ENCODE results near the gene MBTPS2.
"Not testable (repeated sequence)": the region's sequence is repeated elsewhere in the genome, so short reads cannot be mapped to it uniquely, and the experiment has no call there.

The MBTPS2 gene

DNA sequence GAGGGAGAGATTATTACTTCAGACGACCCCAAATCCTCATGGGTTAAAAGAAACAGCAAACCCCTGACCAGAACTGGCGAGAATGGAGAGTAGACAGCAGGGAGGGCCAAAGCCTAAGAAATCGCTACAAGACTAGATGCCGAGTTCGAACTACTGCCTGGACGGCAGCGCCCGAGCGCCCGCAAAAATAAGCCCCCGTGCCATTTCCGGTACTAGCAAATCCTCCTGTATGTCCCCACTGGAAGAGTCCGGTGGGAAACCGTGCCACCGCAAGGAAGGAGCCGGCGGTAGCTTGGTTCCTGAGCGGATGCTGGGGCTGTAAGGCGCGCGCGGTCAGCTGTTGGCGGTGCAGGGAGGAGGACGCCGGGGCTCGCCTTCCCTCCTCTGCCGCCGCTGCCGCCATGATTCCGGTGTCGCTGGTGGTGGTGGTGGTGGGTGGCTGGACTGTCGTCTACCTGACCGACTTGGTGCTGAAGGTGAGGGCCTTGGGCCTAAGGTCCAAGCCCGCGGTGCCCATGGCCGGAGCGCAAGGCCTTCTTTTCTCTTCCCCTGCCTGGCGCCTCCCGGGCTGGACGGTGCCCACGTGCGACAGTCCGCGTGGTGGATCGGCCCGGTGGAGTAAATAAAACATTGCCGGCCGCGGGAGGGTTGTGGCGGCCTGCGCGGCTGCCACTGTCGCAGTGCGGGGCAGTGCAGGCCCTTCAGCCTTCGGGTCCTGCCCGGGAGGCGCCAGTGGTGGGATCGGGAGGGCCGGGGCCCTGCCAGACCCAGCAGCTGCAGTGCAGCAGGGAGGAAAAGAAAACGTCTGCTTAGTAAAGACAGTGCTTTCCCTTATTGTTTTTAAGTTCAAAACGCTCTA is at the start of gene MBTPS2:
MBTPS2 (plus strand) TSS at position 284 of the 859 bp plus-strand sequence; CDS start at position 402, 118 bp downstream.
- DNase-seq, result peak; percentile 61

DNA sequence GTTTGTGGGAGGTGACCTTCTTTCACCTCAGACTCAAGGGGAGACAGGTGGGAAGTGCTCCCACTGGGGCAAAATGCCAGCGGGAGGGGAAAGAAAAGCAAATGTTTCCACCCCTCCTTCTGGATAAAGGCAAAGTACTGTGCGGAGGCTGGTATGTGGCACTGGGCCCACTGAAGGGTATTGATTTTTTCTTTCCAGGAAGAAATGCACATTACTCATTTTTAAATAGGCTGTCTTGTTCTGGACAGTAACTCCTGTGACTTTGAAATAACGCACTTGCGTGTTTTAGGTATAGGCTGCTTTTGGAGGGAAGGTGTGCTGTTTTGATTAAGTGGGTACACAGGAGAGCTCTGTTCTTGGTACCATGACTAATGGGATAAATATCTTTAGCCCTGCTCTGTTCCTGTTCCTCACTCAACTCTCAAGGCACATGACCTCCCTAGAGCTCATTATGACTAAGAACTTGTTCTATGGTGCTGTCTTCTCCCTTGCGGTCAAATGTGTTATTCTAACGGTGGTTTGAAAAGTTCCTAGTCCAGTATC is 40.7 kb upstream of the MBTPS2 start:
- peak; percentile 54 for DNase-seq

DNA sequence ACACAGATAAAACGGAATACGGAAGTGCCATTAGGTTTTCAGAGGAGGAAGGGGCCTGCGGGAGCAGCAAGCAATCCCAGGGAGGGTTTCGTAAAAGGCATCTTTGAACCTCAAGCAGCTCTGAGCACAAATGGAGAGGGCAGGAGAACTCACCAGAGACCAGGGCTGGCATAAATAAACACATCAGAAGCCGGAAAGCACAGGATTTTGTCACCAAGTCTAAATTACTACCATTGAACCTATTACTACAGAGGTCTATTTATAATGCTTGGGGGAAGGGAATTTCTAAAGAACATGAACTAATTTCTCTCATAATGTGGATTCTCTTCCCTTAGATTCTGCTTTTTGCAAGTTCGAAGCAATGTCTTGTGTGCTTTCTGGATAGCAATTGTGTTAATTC is 39.6 kb upstream of the MBTPS2 start:
- no peak for DNase-seq

DNA sequence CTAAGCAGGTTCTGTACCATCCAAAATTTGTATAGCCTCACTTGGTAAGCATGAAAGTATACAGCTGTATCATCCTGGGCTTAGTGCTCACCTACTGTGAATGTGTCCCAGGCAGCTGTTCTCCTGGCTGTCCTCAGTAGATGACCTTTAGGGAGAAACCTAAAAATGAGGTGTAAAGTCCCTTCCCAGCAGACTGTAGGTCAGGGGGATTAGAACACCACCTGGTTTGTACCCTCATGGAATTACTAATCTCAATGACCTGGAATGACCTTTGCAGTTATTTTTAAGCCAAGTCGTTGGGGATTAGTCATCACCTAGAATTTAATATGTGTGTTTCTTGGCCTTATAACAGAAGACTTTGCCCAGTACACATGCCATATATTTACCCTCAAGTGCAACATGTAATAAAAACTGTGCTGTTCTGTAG is 39.1 kb upstream of the MBTPS2 start:
- DNase-seq, result no peak

DNA sequence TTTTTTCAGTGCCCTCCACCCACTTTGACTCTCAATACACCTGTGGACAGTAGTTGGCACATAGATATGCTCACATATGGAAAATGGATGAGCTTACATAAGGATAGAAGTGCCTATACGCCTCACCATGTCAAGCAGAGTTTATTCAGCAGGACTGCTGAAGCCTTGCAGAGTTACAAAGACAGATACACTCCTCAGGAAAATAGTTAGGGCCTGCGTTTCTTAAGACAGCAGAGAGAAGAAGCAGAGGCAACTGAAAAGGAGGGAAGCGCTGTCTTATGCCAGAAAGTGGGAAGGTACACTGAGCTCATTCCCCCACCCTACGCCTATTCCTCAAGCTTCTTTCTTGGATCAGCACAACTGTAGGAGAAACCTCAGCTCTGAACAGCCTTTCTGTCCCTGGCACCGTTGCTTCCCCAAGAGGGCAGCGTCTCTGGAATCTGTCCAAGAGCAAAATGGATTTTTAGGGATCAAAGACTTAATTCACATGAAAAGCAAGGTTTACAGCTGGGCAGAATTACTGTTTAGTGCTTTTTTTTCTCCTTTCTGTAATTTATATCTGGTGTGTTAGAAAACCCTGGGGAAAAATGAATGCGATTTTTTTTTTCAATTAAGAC is 37.3 kb upstream of the MBTPS2 start:
- DNase-seq, result no peak

DNA sequence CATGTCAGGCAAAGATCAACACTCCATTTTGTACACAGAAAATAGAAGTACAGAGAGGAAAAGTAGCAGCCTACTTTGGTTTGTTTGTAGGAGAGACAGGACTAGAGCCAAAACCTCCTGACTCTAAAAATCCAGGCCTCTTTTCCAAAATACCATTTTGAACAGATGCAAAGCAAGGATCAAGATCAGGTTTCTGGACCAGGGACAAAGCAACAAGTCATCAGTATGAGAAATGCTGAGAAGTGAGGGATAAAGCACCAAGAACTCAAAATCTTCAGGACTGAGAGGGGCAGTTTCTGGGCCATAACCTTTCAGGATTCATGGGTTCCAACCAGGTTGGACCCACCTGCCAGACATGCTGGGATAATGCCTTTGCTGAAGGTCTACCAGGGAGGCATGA is 36.6 kb upstream of the MBTPS2 start:
- DNase-seq, result no peak

DNA sequence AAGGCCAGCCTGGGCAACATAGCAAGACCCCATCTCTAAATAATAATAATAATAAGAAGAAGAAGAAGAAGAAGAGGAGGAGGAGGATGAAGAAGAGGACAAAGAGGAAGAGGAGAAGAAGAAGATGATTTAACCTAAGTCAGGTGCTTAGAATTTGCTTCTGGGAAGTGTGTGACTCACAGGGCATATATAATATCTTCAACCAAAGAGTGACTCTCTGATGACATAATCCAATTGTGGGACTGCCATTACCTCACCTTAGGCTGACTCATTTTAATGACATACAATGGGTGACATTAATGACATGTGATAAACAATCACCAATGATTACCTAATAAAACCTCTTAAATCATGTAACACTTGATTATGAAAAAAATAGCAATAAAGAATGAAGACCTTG is 32.7 kb upstream of the MBTPS2 start:
- DNase-seq, result no peak

DNA sequence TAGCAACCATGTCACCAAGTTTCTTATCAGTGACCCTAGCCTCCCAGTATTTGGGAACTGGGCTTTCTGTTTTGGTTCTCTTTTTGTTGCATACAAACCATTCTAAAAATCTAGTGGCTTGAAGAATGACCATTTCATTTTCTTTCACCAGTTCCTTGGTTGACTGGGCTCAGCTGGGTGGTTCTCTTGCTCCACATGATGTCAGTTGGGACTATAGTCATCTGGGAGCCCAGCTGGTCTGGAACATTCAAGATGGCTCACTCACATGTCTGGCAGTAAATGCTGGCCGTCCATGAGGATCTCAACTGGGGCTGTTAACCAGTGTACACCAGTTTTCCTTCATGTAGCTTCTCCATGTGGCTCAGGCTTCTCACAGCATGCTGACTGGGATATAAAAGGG is 27.6 kb upstream of the MBTPS2 start:
- no peak for DNase-seq

DNA sequence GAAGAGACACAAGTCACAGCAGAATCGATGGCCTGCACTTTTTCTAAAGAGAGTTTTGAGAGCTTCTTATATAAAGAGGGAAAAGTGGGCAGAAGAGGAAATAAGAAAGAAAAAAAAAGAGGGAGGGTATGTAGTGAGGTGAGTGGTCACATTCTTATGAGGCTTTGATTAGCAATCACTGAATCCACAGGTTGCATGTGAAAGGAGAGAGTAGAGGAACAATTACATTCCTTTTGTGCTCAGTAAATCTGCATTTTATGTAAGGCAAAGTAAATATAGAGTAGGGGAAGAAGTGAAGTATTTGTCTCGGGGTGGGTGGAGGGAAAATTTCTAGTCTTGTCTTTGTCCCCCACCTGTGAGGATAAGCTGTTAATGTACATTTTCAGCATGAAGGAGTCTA is 26.8 kb upstream of the MBTPS2 start:
- DNase-seq, result no peak

DNA sequence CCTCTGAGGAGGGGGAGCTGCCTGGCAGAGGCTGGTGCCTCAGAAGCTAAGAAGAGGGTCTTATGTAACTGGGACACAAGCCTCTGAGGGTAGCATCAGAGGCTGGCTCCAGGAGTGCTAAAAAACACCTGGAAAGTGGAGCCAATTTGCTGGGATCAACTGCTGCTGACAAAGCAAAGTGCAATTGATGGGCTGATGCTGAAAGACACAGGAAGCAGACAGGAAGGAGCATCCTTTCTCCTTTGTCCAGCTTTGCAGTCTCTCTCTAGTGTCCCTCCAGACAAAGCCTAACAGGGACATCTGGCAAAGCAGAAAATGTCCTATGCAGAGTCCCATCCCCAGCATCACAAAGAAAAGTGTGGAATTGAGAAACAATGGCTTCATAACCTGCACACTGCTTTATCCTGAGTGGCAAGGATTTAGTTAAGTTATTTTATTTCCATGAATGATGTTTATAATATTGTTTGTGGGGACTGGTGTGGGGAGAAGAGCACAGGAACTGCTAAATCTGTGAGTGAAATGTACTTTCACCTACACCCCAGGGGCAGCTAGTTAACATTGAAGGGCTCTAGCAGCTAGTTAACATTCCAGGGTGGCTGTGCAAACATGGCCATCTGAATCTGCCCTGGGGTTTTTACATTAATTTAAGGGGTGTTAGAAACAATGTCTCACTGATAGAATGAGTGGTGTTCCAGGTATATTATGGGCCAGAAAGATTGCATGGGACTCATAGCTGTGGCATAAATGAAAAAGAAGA is 25.6 kb upstream of the MBTPS2 start:
- DNase-seq, result no peak

DNA sequence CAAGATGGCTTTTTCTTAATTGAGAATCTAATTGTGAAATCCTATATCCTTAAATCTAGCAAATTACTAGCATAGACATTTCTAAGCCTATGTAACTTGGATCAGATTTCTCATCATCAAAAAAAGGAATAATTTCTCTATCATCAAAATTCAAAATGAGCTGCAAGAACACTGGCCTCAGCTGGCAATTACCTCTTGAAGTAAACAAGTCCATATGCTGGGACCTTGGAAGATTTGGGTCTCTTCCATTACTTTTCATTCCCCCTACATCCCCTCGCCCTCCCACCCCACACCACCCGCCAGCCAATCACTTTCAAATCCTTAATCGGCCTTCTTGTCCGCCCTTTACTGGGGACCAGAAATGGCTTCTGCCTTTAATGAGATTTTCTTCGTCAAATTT is 23.3 kb upstream of the MBTPS2 start:
- no peak for DNase-seq

DNA sequence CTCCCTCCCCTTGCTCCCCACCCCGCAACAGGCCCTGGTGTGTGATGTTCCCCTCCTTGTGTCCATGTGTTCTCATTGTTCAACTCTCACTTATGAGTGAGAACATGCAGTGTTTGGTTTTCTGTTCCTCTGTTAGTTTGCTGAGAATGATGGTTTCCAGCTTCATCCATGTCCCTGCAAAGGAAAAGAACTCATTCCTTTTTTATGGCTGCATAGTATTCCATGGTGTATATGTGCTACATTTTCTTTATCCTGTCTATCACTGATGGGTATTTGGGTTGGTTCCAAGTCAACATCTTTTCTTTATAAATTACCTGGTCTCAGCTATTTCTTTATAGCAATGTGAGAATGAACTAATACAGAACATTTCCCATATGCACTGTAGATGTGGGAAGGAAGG is 19.2 kb upstream of the MBTPS2 start:
- not testable (repeated sequence) for DNase-seq

DNA sequence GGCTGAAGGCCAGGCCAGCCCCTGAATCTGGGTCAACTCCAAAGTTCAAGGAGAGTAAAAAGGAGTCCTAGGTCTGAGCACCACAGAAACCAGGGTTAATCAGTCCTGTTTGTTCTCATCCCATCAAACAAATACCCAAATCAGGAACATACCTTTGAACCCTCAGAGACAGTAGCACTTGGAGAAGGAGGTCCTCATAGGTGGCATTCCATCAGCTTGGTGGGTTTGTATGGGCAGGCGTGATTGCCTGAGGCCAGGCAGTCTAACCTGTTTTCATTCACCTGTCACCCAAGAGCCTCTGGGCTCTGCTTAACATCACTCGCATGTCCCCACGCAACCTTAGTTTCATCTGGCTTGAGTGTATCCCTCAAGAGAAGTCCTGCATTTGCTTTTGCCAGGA is 17.5 kb upstream of the MBTPS2 start:
- DNase-seq, result no peak

DNA sequence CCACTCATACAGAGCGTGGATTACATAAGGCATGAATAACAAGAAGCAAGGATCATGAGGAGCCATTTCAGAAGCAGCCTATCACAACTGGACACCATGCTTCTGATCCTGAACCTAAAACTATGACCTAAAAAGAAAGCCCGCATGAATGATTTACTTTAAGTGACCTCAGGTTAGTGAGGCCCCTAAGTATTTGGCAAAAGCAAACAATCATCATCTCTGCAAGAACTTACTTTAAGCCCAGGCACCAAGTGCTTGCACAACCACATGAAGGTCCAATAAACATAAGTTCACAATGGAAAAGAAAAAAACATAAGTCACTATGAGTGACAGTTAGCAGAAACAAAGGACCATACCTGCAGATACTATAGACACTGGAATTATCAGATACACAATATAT is 7.9 kb upstream of the MBTPS2 start:
- DNase-seq, result no peak

DNA sequence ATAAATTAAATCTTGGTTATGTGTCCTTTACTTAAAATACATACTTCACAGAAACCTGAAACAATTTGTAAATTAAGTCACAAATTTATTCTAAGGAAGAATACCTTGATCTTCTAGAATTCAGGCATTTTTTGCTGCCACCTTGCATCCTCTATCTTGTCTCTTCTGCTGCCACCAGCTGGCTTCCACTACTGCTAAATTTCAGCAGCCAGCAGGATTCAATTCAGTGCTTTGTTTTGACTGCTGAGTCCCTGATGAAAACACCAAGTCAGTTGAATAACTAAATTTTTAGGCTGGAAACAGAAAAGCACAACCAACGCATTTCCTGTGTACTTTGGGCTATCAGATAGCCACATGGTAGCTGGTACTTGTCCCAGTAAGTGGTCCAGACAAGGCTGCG is 2.4 kb upstream of the MBTPS2 start:
- no peak for DNase-seq

DNA sequence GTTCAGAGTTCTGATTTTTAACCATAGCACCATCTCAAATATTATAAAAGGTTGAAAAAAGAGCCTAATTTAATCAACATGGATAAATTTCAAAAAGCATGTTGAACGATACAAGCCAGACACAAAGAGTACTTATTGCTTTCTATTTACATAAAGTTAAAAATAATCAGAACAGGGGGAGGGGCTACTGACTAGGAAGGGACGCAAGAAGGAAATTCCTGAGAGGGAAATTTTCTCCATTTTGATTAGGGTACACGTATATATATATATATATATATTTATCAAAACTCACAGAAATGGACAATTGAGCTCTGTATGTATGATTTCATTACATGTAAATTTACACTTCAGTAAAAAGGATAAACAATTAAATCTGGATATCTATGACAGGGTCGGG is 482 bp upstream of the MBTPS2 start:
- peak; percentile 28 for DNase-seq

DNA sequence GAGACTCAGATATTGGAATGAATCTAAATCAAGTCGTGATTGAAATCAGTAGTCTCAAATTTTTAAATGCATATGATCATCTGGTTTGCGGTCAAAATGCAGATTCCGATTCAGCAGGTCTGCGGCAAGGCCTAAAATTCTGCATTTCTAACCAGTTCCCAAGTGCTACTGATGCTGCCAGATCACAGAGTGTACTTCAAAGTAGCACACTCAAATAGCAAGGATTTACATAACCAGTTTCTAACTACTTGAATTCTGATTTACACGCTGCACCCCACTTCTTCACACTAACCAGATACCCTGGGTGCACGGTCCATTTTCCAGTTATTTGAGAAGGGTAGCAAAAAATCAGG is 752 bp downstream of the MBTPS2 start:
- DNase-seq, result no peak

DNA sequence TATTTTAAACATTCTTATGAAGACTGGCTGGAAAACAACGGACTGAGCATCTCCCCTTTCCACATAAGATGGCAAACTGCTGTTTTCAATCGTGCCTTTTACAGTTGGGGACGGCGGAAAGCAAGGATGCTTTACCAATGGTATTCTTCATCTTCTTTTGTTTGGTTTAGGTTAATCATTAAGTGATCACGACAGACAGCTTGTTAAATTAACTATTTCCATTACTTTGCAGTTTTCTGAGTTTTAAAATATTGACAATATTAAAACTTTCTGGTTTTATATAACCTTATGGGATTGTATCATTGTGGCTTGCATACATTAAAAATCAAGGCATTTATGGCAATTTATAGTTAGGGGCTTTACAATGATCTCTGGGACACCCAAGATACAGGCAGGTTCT is 3.8 kb downstream of the MBTPS2 start:
- no peak for DNase-seq

DNA sequence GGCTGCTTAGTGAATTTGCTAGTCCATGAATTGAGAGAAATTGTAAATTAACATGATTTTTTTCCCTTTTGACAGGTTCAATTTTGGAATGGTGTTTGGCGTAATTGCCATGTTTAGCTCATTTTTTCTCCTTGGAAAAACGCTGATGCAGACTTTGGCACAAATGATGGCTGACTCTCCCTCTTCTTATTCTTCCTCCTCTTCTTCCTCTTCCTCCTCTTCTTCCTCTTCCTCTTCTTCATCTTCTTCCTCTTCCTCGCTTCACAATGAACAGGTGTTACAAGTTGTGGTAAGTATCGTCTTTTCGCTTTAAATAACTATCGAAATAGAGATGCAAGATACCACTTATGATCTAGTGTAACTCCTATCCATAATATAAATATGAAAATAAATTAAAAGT is 5.7 kb downstream of the MBTPS2 start:
- DNase-seq, result no peak

DNA sequence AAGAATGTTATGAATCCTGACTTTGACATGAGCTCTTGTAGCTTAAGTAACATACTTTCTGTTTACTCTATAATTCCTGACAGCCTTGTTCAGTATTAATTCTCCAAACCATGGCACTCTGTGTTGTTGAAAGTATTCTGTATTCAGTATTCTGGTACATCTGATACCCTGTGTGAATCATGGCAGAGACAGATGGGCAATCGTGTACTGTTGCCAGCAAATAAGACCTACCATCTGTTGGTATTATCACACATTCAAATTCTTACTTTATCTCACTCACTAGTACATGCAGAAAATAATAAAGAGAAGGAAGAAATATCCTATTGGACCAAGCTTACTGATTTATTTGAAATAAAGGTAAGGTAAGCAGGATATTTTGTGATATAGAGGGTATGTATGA is 7.9 kb downstream of the MBTPS2 start:
- no peak for DNase-seq

DNA sequence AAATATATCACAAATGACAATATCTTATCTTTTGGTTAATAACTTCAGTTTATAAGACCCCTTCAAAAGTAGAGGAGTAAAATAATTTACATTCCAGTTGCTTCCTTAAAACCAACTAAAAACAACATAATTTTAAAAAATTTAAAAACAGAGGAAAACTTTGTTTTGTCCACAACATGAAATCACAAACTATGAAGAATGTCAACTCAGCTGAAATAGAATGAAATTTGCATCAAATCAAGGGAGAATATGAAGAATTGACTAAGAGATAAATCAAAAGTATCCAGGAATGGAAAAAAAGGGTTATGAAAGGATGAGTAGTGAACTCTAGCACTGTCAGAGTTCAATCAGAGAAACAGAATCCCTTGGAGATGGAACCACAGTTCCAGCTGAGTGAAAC is 14.2 kb downstream of the MBTPS2 start:
- DNase-seq, result no peak

DNA sequence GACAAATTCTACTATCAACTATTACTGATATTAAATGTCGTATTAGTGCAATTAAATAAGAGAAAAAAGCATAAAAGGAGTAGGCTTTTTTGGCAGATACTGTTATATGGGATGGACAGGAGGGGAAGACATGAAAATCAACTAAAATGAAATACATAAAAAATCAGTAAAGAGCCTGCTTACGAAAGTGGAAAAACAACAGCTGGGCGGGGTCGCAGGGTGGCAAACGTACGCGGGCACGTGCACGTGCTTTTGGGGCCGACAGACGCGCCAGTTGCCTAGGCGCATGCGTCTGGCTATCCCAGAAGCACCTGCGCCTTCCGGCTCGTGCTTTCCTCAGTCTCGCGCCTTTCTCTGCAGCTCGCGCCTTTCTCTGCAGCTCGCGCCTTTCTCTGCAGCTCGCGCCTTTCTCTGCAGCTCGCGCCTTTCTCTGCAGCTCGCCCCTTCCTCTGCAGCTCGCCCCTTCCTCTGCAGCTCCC is 16.6 kb downstream of the MBTPS2 start, which contains the start of gene YY2:
YY2 (plus strand) TSS at position 51 of the 479 bp plus-strand sequence. CDS start 498 bp downstream, outside the sequence.
- no peak for DNase-seq

DNA sequence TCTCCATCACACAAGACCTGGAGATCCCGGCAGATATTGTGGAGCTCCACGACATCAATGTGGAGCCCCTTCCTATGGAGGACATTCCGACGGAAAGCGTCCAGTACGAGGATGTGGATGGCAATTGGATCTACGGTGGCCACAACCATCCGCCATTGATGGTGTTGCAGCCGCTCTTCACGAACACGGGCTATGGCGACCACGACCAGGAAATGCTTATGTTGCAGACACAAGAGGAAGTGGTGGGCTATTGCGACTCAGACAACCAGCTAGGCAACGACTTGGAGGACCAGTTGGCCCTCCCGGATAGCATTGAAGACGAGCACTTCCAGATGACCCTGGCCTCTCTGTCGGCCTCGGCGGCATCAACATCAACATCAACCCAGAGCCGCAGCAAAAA is 17.1 kb downstream of the MBTPS2 start:
- DNase-seq, result no peak
